ENCODE results near the gene PTF1A. TPM values are rescaled to one million over a fixed set of nuclear protein-coding genes. Genes with fewer than 3 reads are reported as not detected.
"Not testable (repeated sequence)": the region's sequence is repeated elsewhere in the genome, so short reads cannot be mapped to it uniquely, and the experiment has no call there.

Gene PTF1A
- total RNA-seq, 2 donors from 2014 or later, result 48.3 to 138 TPM

DNA sequence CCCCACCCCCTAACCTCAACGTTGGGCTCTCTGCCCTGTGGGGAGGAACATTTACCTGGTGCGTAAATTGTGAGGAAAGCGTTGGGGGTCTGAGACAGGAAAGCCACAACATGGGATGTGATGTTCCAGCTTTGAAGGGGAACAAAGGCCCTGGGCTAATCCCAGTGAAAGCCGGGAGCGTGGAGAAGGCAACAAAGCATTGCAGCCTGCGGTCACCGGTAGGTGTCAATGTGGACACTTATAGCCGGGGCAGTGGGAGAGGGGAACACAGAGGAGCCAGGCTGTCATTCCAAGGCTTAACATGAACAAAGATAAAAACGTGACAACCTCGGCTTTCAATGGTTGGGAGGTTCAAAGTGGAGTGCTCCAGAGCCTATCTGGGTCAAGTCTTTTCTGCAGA lies 12.7 kb downstream of the PTF1A start:
- Histone ChIP-seq H3K4me3 (no peak overlapping the region), H3K9me3 (no peaks in the 10 kb centered on the region), H3K36me3 (replicated peaks in 1 of 2; ENCODE audit: insufficient read depth in 1 of 2, low read depth in 2 of 2) (no peaks in the 10 kb centered on the region), H3K4me1 (peaks cover 44% of the 10 kb centered on the region), H3K27ac (no peak overlapping the region), H3K27me3 (no peaks in the 10 kb centered on the region)
- intact Hi-C loops (cut with DNase I), result no loop called here
- WGBS, 2 donors, result 29 to 60% methylated on average over 10 of the region's 10 CpGs
- peak in 2 of 4 donors; percentile 38 to 62 for DNase-seq
- TF ChIP-seq POLR2A (IDR thresholded peaks at IDR 0.05), result no peak
- TF ChIP-seq, protein P1, sequence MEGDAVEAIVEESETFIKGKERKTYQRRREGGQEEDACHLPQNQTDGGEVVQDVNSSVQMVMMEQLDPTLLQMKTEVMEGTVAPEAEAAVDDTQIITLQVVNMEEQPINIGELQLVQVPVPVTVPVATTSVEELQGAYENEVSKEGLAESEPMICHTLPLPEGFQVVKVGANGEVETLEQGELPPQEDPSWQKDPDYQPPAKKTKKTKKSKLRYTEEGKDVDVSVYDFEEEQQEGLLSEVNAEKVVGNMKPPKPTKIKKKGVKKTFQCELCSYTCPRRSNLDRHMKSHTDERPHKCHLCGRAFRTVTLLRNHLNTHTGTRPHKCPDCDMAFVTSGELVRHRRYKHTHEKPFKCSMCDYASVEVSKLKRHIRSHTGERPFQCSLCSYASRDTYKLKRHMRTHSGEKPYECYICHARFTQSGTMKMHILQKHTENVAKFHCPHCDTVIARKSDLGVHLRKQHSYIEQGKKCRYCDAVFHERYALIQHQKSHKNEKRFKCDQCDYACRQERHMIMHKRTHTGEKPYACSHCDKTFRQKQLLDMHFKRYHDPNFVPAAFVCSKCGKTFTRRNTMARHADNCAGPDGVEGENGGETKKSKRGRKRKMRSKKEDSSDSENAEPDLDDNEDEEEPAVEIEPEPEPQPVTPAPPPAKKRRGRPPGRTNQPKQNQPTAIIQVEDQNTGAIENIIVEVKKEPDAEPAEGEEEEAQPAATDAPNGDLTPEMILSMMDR (IDR thresholded peaks at IDR 0.05), result peak in 4 of 7 experiments; percentile 31 to 50 (median 35)
- no peak for ATAC-seq

GRCh38 chr10:23205972-23206642 lies 14.0 kb downstream of the PTF1A start:
- no peak overlapping the region for H3K27ac ChIP-seq
- TF ChIP-seq, protein P1 (IDR thresholded peaks at IDR 0.05), result no peak
- TF ChIP-seq POLR2A (IDR thresholded peaks at IDR 0.05), result no peak
- peaks cover 35% of the 10 kb centered on the region for H3K4me1 ChIP-seq
- no peaks in the 10 kb centered on the region for H3K9me3 ChIP-seq
- WGBS, 2 donors, result 58 to 66% methylated on average over 3 of the region's 3 CpGs
- DNase-seq (no peak), ATAC-seq (no peak)
- no peaks in the 10 kb centered on the region for H3K36me3 ChIP-seq (replicated peaks in 1 of 2; ENCODE audit: insufficient read depth in 1 of 2, low read depth in 2 of 2)
- H3K4me3 ChIP-seq, result no peak overlapping the region
- H3K27me3 ChIP-seq, result no peaks in the 10 kb centered on the region
- intact Hi-C loops (cut with DNase I), result no loop called here

DNA sequence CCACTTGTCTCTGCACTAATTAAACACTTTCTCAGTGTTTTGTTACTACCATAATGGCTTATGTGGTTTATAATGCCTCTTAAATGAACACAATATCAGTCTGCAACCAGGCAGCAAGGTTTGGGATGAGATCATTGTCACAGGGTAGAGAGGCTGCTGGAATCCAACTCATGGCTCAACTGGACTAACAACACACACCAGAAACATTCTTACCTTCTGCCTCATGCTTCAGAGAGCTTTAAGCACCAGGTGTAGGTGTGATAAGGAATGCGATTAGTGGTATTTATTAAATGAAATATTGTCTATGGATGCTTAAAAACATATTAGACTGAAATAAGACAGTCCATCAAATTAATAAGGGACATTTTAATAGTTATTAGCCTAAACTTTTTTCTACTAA lies 25.4 kb downstream of the PTF1A start:
- ATAC-seq, result no peak
- 59 to 65% methylated on average over 1 of the region's 1 CpG for WGBS, 2 donors

GRCh38 chr10:23230582-23230981 lies 38.5 kb downstream of the PTF1A start:
- TF ChIP-seq POLR2A (IDR thresholded peaks at IDR 0.05), result no peak
- TF ChIP-seq, protein P1 (IDR thresholded peaks at IDR 0.05), result no peak
- Histone ChIP-seq H3K27ac (no peak overlapping the region), H3K27me3 (no peaks in the 10 kb centered on the region), H3K4me1 (no peaks in the 10 kb centered on the region), H3K36me3 (replicated peaks in 1 of 2; ENCODE audit: insufficient read depth in 1 of 2, low read depth in 2 of 2) (no peaks in the 10 kb centered on the region), H3K4me3 (no peak overlapping the region), H3K9me3 (no peaks in the 10 kb centered on the region)
- 65 to 79% methylated on average over 1 of the region's 1 CpG for WGBS, 2 donors
- intact Hi-C loops (cut with DNase I), result no loop called here
- ATAC-seq, result no peak
- no peak for DNase-seq

More for the DNA sequence above, 25.4 kb downstream of the PTF1A start:
- H3K4me3 ChIP-seq, result no peak overlapping the region
- DNase-seq, result no peak
- no peak for TF ChIP-seq POLR2A (IDR thresholded peaks at IDR 0.05)
- TF ChIP-seq, protein P1 (IDR thresholded peaks at IDR 0.05), result no peak
- H3K27me3 ChIP-seq, result no peaks in the 10 kb centered on the region
- intact Hi-C loops (cut with DNase I), result no loop called here
- peaks cover 4% of the 10 kb centered on the region for H3K4me1 ChIP-seq
- H3K9me3 ChIP-seq, result no peaks in the 10 kb centered on the region
- H3K36me3 ChIP-seq (replicated peaks in 1 of 2; ENCODE audit: insufficient read depth in 1 of 2, low read depth in 2 of 2), result no peaks in the 10 kb centered on the region
- no peak overlapping the region for H3K27ac ChIP-seq

GRCh38 chr10:23238015-23238414 lies 45.9 kb downstream of the PTF1A start:
- Histone ChIP-seq H3K4me1 (peaks cover 8% of the 10 kb centered on the region), H3K36me3 (replicated peaks in 1 of 2; ENCODE audit: insufficient read depth in 1 of 2, low read depth in 2 of 2) (no peaks in the 10 kb centered on the region), H3K4me3 (no peak overlapping the region), H3K27me3 (no peaks in the 10 kb centered on the region), H3K9me3 (no peaks in the 10 kb centered on the region), H3K27ac (no peak overlapping the region)
- intact Hi-C loops (cut with DNase I), result no loop called here
- TF ChIP-seq, protein P1 (IDR thresholded peaks at IDR 0.05), result no peak
- DNase-seq (no peak), ATAC-seq (no peak)
- 31 to 35% methylated on average over 3 of the region's 3 CpGs for WGBS, 2 donors

DNA sequence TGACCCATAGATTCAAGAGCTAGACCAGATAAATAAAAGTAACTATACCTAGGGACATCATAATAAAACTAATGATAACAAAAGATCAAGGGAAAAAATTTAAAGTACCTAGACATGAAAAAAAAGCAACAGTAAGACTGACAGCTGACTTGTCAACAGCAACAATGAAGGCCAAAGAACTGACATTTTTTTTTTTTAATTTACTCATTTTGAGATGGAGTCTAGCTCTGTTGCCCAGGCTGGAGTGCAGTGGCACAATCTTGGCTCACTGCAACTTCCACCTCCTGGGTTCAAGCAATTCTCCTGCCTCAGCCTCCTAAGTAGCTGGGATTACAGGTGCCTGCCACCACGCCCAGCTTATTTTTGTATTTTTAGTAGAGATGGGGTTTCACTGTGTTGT lies 49.7 kb downstream of the PTF1A start:
- H3K4me1 ChIP-seq; DNase-seq; ATAC-seq; H3K36me3 ChIP-seq (replicated peaks in 1 of 2; ENCODE audit: insufficient read depth in 1 of 2, low read depth in 2 of 2); H3K4me3 ChIP-seq; H3K9me3 ChIP-seq; H3K27me3 ChIP-seq; intact Hi-C loops (cut with DNase I); H3K27ac ChIP-seq: not testable (repeated sequence)
- 88 to 95% methylated on average over 1 of the region's 1 CpG for WGBS, 2 donors
